Adrenal gland (tissue), 5 donors: ENCODE measurements around the gene CEPT1.

Experiments used
- POLR2A ChIP-seq, 2 donors: fragments of 450-650 bp; IDR thresholded peaks; one replicate each; pipeline ENCODE4 v1.6.1; 2017; ENCODE audit warnings: antibody characterized with exemption in 2 of 2, mild to moderate bottlenecking in 2 of 2, moderate library complexity in 1 of 2
- TF ChIP-seq, protein P1 (sequence below), 6 experiments: fragments of 450-650 bp in 4 of 6; fragments of 200-600 bp in 2 of 6; sonication (generic) in 1 of 6; IDR thresholded peaks; 1 replicate in 5 of 6; 2 replicates in 1 of 6; pipeline versions ENCODE4 v1.5.1 to v1.8.0; 2016 to 2021; ENCODE audit warnings: antibody characterized with exemption in 6 of 6, mild to moderate bottlenecking in 2 of 6, moderate library complexity in 1 of 6
- donor health status: DM: no; HTN: no; CAD: no.

DNA sequence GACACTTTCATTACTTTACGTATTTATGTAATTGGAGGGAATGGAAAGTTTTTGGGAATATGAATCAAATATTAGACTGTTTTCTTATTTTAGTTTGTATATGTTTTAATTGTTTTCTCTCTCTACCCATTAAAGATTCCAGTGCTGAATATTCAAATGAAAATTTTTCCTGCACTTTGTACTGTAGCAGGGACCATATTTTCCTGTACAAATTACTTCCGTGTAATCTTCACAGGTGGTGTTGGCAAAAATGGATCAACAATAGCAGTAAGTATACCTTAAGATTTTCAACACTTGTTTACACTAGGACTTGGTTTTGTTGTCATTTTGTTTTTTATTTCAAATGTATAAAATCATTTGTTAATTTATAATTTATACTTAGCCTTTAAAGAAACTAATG is 42.0 kb downstream of the CEPT1 start:
- TF ChIP-seq, protein P1, sequence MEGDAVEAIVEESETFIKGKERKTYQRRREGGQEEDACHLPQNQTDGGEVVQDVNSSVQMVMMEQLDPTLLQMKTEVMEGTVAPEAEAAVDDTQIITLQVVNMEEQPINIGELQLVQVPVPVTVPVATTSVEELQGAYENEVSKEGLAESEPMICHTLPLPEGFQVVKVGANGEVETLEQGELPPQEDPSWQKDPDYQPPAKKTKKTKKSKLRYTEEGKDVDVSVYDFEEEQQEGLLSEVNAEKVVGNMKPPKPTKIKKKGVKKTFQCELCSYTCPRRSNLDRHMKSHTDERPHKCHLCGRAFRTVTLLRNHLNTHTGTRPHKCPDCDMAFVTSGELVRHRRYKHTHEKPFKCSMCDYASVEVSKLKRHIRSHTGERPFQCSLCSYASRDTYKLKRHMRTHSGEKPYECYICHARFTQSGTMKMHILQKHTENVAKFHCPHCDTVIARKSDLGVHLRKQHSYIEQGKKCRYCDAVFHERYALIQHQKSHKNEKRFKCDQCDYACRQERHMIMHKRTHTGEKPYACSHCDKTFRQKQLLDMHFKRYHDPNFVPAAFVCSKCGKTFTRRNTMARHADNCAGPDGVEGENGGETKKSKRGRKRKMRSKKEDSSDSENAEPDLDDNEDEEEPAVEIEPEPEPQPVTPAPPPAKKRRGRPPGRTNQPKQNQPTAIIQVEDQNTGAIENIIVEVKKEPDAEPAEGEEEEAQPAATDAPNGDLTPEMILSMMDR (IDR thresholded peaks at IDR 0.05) = no peak
- no peak for TF ChIP-seq POLR2A (IDR thresholded peaks at IDR 0.05)
